ENCODE measurements around the gene SEPTIN1. TPM values are rescaled to one million over a fixed set of nuclear protein-coding genes. Genes with fewer than 3 reads are reported as not detected.
A peak's percentile ranks its signal among the peaks of the same experiment; 100 is the strongest.

The SEPTIN1 gene
- total and polyA plus RNA-seq, 2 of the 13 experiments (the other 11 are each of a cell fraction or from before 2014, with no cell fraction given) = 0.18 to 0.67 TPM

GRCh38 chr16:30369091-30369937, 13.0 kb downstream of the SEPTIN1 start (continued):
- TF ChIP-seq SMAD1 (CRISPR knock-in tag; IDR thresholded peaks at IDR 0.05; ENCODE audit: borderline replicate concordance, low read depth) (no peak), ZNF788 (CRISPR knock-in tag; IDR thresholded peaks at IDR 0.05; ENCODE audit: borderline replicate concordance) (0 out of 2 replicates have a peak, but pooled peaks have one; percentile 12), ZNF30 (CRISPR knock-in tag; IDR thresholded peaks at IDR 0.05) (no peak), ZNF142 (CRISPR knock-in tag; IDR thresholded peaks at IDR 0.05) (no peak), ZMYM4 (CRISPR knock-in tag; IDR thresholded peaks at IDR 0.05) (no peak), NR2F1 (CRISPR knock-in tag; IDR thresholded peaks at IDR 0.05) (no peak), ELF1 (CRISPR knock-in tag; IDR thresholded peaks at IDR 0.05) (no peak), ZUFSP (CRISPR knock-in tag; IDR thresholded peaks at IDR 0.05; ENCODE audit: borderline replicate concordance) (no peak), ATF2 (CRISPR knock-in tag; IDR thresholded peaks at IDR 0.05) (no peak), ZNF879 (CRISPR knock-in tag; IDR thresholded peaks at IDR 0.05) (no peak), ZBTB20 (CRISPR knock-in tag; IDR thresholded peaks at IDR 0.05; ENCODE audit: borderline replicate concordance, low read depth) (no peak), NCOA5 (CRISPR knock-in tag; IDR thresholded peaks at IDR 0.05) (no peak), CBX2 (IDR thresholded peaks at IDR 0.05; ENCODE audit: low read depth, low read length) (no peak), CBX2 (CRISPR knock-in tag; IDR thresholded peaks at IDR 0.05; ENCODE audit: low read depth) (no peak), ZNF883 (CRISPR knock-in tag; IDR thresholded peaks at IDR 0.05; ENCODE audit: not compliant biosample characterization) (no peak), ZNF441 (CRISPR knock-in tag; IDR thresholded peaks at IDR 0.05; ENCODE audit: borderline replicate concordance) (no peak; the same call in 1 of the 2 replicates), ZMYM3 (CRISPR knock-in tag; IDR thresholded peaks at IDR 0.05) (no peak), HIVEP1 (CRISPR knock-in tag; IDR thresholded peaks at IDR 0.05) (0 out of 2 replicates have a peak, but pooled peaks have one; percentile 60)
